ENCODE data around the gene ITFG2. TPM values are rescaled to one million over a fixed set of nuclear protein-coding genes. Genes with fewer than 3 reads are reported as not detected.

The ITFG2 gene
- total and polyA plus RNA-seq, 4 donors = 7.5 to 26.3 (median 11.4) TPM

- H3K9me3 ChIP-seq (ENCODE audit: control insufficient read depth in 4 of 4, low read length in 3 of 4) = no peaks in the 10 kb centered on the region
- H3K27ac ChIP-seq (ENCODE audit: low read depth in 1 of 2, low read length in 2 of 2) = no peak overlapping the region
These were observed 45.1 kb downstream of the ITFG2 start for GRCh38 chr12:2857576-2857975.

More at GRCh38 chr12:2857576-2857975, 45.1 kb downstream of the ITFG2 start:
- TF ChIP-seq TAF1 (conservative IDR thresholded peaks at IDR 0.05) (no peak), YY1 (IDR thresholded peaks at IDR 0.05) (no peak), JUND (IDR thresholded peaks at IDR 0.05) (no peak), REST (IDR thresholded peaks at IDR 0.05) (no peak), SP1 (IDR thresholded peaks at IDR 0.05) (no peak), ATF3 (IDR thresholded peaks at IDR 0.05) (no peak), HNF4G (IDR thresholded peaks at IDR 0.05) (no peak), HNF4A (conservative IDR thresholded peaks at IDR 0.05) (no peak), MAX (IDR thresholded peaks at IDR 0.05) (no peak), FOXA1 (IDR thresholded peaks at IDR 0.05) (no peak), CTCF (IDR thresholded peaks at IDR 0.05; ENCODE audit: low read depth, low read length, missing input control) (no peak), EGR1 (IDR thresholded peaks at IDR 0.05; ENCODE audit: low read depth in 2 of 2) (no peak), NR2F2 (IDR thresholded peaks at IDR 0.05) (no peak), RAD21 (IDR thresholded peaks at IDR 0.05) (no peak), RXRA (IDR thresholded peaks at IDR 0.05) (no peak), GABPA (IDR thresholded peaks at IDR 0.05 in 1 of 2, conservative IDR thresholded peaks at IDR 0.05 in 1 of 2) (no peak), FOXA2 (IDR thresholded peaks at IDR 0.05) (no peak)
- TF ChIP-seq, protein P1, sequence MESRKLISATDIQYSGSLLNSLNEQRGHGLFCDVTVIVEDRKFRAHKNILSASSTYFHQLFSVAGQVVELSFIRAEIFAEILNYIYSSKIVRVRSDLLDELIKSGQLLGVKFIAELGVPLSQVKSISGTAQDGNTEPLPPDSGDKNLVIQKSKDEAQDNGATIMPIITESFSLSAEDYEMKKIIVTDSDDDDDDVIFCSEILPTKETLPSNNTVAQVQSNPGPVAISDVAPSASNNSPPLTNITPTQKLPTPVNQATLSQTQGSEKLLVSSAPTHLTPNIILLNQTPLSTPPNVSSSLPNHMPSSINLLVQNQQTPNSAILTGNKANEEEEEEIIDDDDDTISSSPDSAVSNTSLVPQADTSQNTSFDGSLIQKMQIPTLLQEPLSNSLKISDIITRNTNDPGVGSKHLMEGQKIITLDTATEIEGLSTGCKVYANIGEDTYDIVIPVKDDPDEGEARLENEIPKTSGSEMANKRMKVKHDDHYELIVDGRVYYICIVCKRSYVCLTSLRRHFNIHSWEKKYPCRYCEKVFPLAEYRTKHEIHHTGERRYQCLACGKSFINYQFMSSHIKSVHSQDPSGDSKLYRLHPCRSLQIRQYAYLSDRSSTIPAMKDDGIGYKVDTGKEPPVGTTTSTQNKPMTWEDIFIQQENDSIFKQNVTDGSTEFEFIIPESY (IDR thresholded peaks at IDR 0.05) = no peak
- no peaks in the 10 kb centered on the region for H3K27me3 ChIP-seq (ENCODE audit: control insufficient read depth in 4 of 4, insufficient read depth in 4 of 4, low read length in 3 of 4)
- H3K4me1 ChIP-seq (ENCODE audit: control insufficient read depth in 4 of 4, insufficient read depth in 4 of 4, low read length in 3 of 4) = no peaks in the 10 kb centered on the region
- peaks cover 0 to 4% (median 2%) of the 10 kb centered on the region in 4 donors for H3K36me3 ChIP-seq (ENCODE audit: control insufficient read depth in 4 of 4, insufficient read depth in 3 of 4, low read depth in 1 of 4, low read length in 3 of 4)
- no peak for DNase-seq (ENCODE audit: low spot score)
- no peak overlapping the region for H3K4me3 ChIP-seq (ENCODE audit: low read depth in 1 of 3, low read length in 3 of 3)
- 96% methylated on average over 7 of the region's 7 CpGs for WGBS
- H3K9ac ChIP-seq (ENCODE audit: low read depth in 1 of 2, low read length in 2 of 2) = no peak overlapping the region
